Loucy (cell line): ENCODE results near the gene UGT1A6.

Experiments
- H2AFZ ChIP-seq: fragments of 200-600 bp; sonication (generic); 2 replicates; pipeline ENCODE4 v1.6.0; 2016; ENCODE audit warnings: antibody characterized with exemption, mild to moderate bottlenecking, low read length, moderate library complexity
- H3F3A ChIP-seq: fragments of 200-600 bp; 2 replicates; pipeline ENCODE4 v1.6.0; 2016; ENCODE audit warnings: antibody characterized with exemption, low read depth, mild to moderate bottlenecking
- H3K27me3 ChIP-seq: fragments of 200-600 bp; sonication (generic); 2 replicates; pipeline ENCODE4 v1.6.1; 2014; ENCODE audit warnings: low read length, mild to moderate bottlenecking; ENCODE audit not compliant: insufficient read depth, poor library complexity, severe bottlenecking
- H3K36me3 ChIP-seq: fragments of 200-600 bp; sonication (generic); 2 replicates; pipeline ENCODE4 v1.6.1; 2016; ENCODE audit warnings: low read length; ENCODE audit not compliant: insufficient read depth
- H3K4me1 ChIP-seq: fragments of 200-600 bp; sonication (generic); 2 replicates; pipeline ENCODE4 v1.5.1; 2014; ENCODE audit warnings: low read length, mild to moderate bottlenecking; ENCODE audit not compliant: insufficient read depth, poor library complexity, severe bottlenecking
- H3K4me2 ChIP-seq: fragments of 200-600 bp; sonication (generic); 2 replicates; pipeline ENCODE4 v1.6.0; 2014; ENCODE audit warnings: antibody characterized with exemption, low read length, low read depth, mild to moderate bottlenecking; ENCODE audit not compliant: poor library complexity, severe bottlenecking
- H3K4me3 ChIP-seq: fragments of 200-600 bp; sonication (generic); 2 replicates; pipeline ENCODE4 v1.5.1; 2014; ENCODE audit warnings: low read length, mild to moderate bottlenecking, mixed read lengths; ENCODE audit not compliant: poor library complexity, severe bottlenecking
- H3K79me2 ChIP-seq: fragments of 200-600 bp; sonication (generic); 2 replicates; pipeline ENCODE4 v1.6.1; 2014; ENCODE audit warnings: low read length; ENCODE audit not compliant: insufficient read depth
- H3K9ac ChIP-seq: fragments of 200-600 bp; sonication (generic); 2 replicates; pipeline ENCODE4 v1.6.0; 2014; ENCODE audit warnings: mild to moderate bottlenecking, low read depth, low read length, moderate library complexity; ENCODE audit not compliant: poor library complexity, severe bottlenecking
- H3K9me2 ChIP-seq: fragments of 200-600 bp; sonication (generic); replicated peaks from 2 replicates; pipeline ENCODE4 v1.6.1; 2016; ENCODE audit warnings: low read depth, low read length, mixed read lengths
- H3K9me3 ChIP-seq: fragments of 200-600 bp; sonication (generic); 2 replicates; pipeline ENCODE4 v1.6.1; 2014; ENCODE audit warnings: mild to moderate bottlenecking, antibody characterized with exemption, low read length, low read depth; ENCODE audit not compliant: insufficient read depth
- H4K20me1 ChIP-seq: fragments of 200-600 bp; sonication (generic); 2 replicates; pipeline ENCODE4 v1.6.0; 2014; ENCODE audit warnings: antibody characterized with exemption, low read length, mild to moderate bottlenecking; ENCODE audit not compliant: insufficient read depth, poor library complexity, severe bottlenecking
- EZH2phosphoT487 ChIP-seq: fragments of 200-600 bp; IDR thresholded peaks from 2 replicates; pipeline ENCODE4 v1.6.1; 2018; ENCODE audit warnings: antibody characterized with exemption, mild to moderate bottlenecking, moderate library complexity, borderline replicate concordance
- TF ChIP-seq, protein P1 (sequence below): fragments of 200-600 bp; sonication (generic); conservative IDR thresholded peaks from 2 replicates; pipeline ENCODE4 v1.5.1; 2014; ENCODE audit warnings: mild to moderate bottlenecking, antibody characterized with exemption, low read length

Gene UGT1A6

GRCh38 chr2:233799087-233799665 is 106.5 kb downstream of the UGT1A6 start:
- H3K9me2 ChIP-seq = no peaks in the 10 kb centered on the region
- no peaks in the 10 kb centered on the region for H3K9me3 ChIP-seq
- no peak overlapping the region for H2AFZ ChIP-seq
- no peaks in the 10 kb centered on the region for H3F3A ChIP-seq
- H3K36me3 ChIP-seq = no peaks in the 10 kb centered on the region
- H3K79me2 ChIP-seq = no peaks in the 10 kb centered on the region
- H3K4me1 ChIP-seq = no peaks in the 10 kb centered on the region
- no peaks in the 10 kb centered on the region for H3K27me3 ChIP-seq
- TF ChIP-seq, protein P1, sequence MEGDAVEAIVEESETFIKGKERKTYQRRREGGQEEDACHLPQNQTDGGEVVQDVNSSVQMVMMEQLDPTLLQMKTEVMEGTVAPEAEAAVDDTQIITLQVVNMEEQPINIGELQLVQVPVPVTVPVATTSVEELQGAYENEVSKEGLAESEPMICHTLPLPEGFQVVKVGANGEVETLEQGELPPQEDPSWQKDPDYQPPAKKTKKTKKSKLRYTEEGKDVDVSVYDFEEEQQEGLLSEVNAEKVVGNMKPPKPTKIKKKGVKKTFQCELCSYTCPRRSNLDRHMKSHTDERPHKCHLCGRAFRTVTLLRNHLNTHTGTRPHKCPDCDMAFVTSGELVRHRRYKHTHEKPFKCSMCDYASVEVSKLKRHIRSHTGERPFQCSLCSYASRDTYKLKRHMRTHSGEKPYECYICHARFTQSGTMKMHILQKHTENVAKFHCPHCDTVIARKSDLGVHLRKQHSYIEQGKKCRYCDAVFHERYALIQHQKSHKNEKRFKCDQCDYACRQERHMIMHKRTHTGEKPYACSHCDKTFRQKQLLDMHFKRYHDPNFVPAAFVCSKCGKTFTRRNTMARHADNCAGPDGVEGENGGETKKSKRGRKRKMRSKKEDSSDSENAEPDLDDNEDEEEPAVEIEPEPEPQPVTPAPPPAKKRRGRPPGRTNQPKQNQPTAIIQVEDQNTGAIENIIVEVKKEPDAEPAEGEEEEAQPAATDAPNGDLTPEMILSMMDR = no peak
- no peak for TF ChIP-seq EZH2phosphoT487
- H3K4me2 ChIP-seq = no peak overlapping the region
- H4K20me1 ChIP-seq = no peaks in the 10 kb centered on the region
- no peak overlapping the region for H3K9ac ChIP-seq
- H3K4me3 ChIP-seq = no peak overlapping the region

- Histone ChIP-seq H2AFZ (no peak overlapping the region), H3F3A (no peaks in the 10 kb centered on the region), H3K9me2 (no peaks in the 10 kb centered on the region), H3K9me3 (no peaks in the 10 kb centered on the region), H3K4me3 (no peak overlapping the region), H3K9ac (no peak overlapping the region), H3K27me3 (no peaks in the 10 kb centered on the region), H3K36me3 (no peaks in the 10 kb centered on the region), H3K4me1 (no peaks in the 10 kb centered on the region), H3K4me2 (no peak overlapping the region), H4K20me1 (no peaks in the 10 kb centered on the region), H3K79me2 (no peaks in the 10 kb centered on the region)
- TF ChIP-seq, protein P1 = no peak
- no peak for TF ChIP-seq EZH2phosphoT487
Observed at GRCh38 chr2:233799716-233800115, 107.0 kb downstream of the UGT1A6 start.

DNA sequence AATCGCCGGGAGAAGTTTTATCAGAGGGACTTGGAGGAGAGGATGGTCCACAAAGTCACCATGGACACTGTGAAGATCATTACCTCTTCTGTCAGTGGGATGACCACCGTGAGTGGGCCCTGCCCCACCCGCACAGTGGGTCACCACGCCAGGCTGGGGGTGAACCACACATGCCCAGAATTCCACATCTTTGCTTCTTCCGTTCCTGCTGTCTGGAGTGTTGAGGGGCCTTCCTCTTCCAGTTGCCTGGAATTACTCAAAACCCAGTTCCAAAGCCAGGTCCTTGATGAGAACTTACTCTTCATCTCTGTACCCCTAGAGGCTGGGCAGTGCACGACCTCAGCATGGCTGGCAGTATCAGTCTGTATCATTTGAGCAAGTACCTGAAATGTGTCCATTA is 107.5 kb downstream of the UGT1A6 start:
- no peak for TF ChIP-seq EZH2phosphoT487
- TF ChIP-seq, protein P1 = no peak
- H2AFZ ChIP-seq = no peak overlapping the region

More for the DNA sequence above, 107.5 kb downstream of the UGT1A6 start:
- no peaks in the 10 kb centered on the region for H3K9me2 ChIP-seq
- no peak overlapping the region for H3K4me3 ChIP-seq
- H3K79me2 ChIP-seq = no peaks in the 10 kb centered on the region
- H3K27me3 ChIP-seq = no peaks in the 10 kb centered on the region
- no peaks in the 10 kb centered on the region for H4K20me1 ChIP-seq
- H3K4me1 ChIP-seq = no peaks in the 10 kb centered on the region
- H3K36me3 ChIP-seq = no peaks in the 10 kb centered on the region
- no peaks in the 10 kb centered on the region for H3F3A ChIP-seq
- H3K4me2 ChIP-seq = no peak overlapping the region
- H3K9me3 ChIP-seq = no peaks in the 10 kb centered on the region
- H3K9ac ChIP-seq = no peak overlapping the region
